Duodenal mucosa (tissue), 2 donors: ENCODE results near the gene TAX1BP1.

Experiments used
- H3K27ac ChIP-seq: one replicate; pipeline ENCODE4 v1.7.0; 2013; ENCODE audit warnings: low read depth, low read length
- H3K27me3 ChIP-seq, 2 donors: one replicate each; pipeline ENCODE4 v1.7.0; 2013; ENCODE audit warnings: low read length in 2 of 2, control low read depth in 1 of 2; ENCODE audit not compliant: insufficient read depth in 2 of 2, control insufficient read depth in 1 of 2
- H3K36me3 ChIP-seq, 2 donors: one replicate each; pipeline ENCODE4 v1.7.0; 2013; ENCODE audit warnings: low read length in 2 of 2, control low read depth in 1 of 2; ENCODE audit not compliant: insufficient read depth in 2 of 2, control insufficient read depth in 1 of 2
- H3K4me1 ChIP-seq, 2 donors: one replicate each; pipeline ENCODE4 v1.7.0; 2013; ENCODE audit warnings: low read length in 2 of 2, control low read depth in 1 of 2; ENCODE audit not compliant: insufficient read depth in 2 of 2, control insufficient read depth in 1 of 2
- H3K4me3 ChIP-seq, 2 donors: one replicate each; pipeline ENCODE4 v1.7.0; 2013; ENCODE audit warnings: low read length in 2 of 2, low read depth in 1 of 2
- H3K9ac ChIP-seq, 2 donors: one replicate each; pipeline ENCODE4 v1.7.0; 2013; ENCODE audit warnings: low read length in 2 of 2, low read depth in 1 of 2
- H3K9me3 ChIP-seq, 2 donors: one replicate each; pipeline ENCODE4 v1.7.0; 2013; ENCODE audit warnings: low read length in 2 of 2, control low read depth in 1 of 2; ENCODE audit not compliant: control insufficient read depth in 1 of 2

The TAX1BP1 gene

DNA sequence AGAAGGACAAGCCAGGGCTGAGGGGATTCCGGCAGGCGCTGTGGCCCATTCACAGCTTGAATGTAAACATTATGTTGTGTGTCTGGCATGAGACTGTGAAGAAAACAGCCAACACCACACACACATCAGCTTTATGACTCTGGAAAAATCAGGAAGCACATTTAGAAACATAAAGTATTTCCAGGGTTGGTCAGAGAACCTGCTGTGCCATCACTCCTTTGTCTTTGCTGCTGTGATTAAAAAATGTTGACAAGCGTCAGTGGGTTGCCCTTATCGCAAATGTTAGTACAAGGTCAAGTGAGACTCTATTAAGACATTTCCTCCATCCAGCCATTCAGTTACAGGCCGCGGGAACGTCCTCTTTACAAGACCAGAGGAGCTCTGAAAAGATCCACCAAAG, 95.4 kb downstream of the TAX1BP1 start:
- Histone ChIP-seq H3K4me3 (no peak overlapping the region), H3K4me1 (no peaks in the 10 kb centered on the region), H3K27me3 (no peaks in the 10 kb centered on the region), H3K27ac (no peak overlapping the region), H3K9ac (no peak overlapping the region), H3K36me3 (peaks cover 9 to 19% of the 10 kb centered on the region in 2 donors), H3K9me3 (no peaks in the 10 kb centered on the region)

DNA sequence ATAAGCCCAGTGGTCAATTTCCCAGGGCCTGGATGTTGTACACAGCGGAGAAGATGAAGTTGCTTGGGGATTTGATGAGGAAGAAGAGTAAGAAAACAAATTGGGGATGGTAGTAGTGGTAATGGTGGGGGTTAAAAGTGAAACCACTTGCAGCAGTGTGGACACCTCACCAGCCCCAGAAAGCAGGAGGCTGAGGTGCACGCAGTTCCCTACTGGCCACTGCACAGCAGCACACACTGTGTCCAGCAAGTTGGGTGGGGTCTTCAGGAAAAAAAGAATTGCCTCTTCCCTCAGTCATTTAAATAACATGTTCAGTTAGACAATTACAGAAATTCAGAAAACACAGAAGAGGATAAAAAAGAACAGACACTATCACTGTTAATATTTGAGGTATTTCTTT, 96.6 kb downstream of the TAX1BP1 start:
- Histone ChIP-seq H3K27me3 (no peaks in the 10 kb centered on the region), H3K4me1 (no peaks in the 10 kb centered on the region), H3K4me3 (no peak overlapping the region), H3K9ac (no peak overlapping the region), H3K36me3 (peaks cover 9 to 13% of the 10 kb centered on the region in 2 donors), H3K27ac (no peak overlapping the region), H3K9me3 (no peaks in the 10 kb centered on the region)

DNA sequence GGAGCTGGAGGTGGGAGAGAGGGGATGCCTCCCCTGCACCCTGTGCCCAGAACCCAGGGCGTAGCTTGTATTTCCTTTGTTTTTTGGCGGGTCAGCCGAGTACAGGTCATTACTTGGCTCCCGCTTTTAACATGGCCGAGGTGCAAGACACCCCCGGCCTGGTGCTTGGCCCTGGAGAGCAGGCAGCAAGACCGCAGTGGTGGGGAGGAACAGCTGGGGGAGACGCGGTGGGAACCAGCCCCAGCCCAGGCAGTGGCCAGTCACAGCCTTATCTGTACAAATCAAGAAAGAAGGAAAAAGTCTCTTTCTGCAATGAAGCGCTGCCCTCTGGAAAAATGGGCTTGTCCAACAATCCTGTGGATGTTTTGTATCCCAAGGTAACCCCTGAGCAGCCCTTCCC, 99.1 kb downstream of the TAX1BP1 start:
- Histone ChIP-seq H3K36me3 (no peaks in the 10 kb centered on the region), H3K9ac (no peak overlapping the region), H3K27me3 (no peaks in the 10 kb centered on the region), H3K4me3 (no peak overlapping the region), H3K4me1 (no peaks in the 10 kb centered on the region), H3K9me3 (no peaks in the 10 kb centered on the region), H3K27ac (no peak overlapping the region)

- no peaks in the 10 kb centered on the region for H3K4me1 ChIP-seq
- no peaks in the 10 kb centered on the region for H3K36me3 ChIP-seq
- H3K9me3 ChIP-seq, result no peaks in the 10 kb centered on the region
- no peak overlapping the region for H3K9ac ChIP-seq
- no peak overlapping the region for H3K4me3 ChIP-seq
- H3K27me3 ChIP-seq, result no peaks in the 10 kb centered on the region
- no peak overlapping the region for H3K27ac ChIP-seq
Measured at GRCh38 chr7:27840313-27840712, 100.4 kb downstream of the TAX1BP1 start.

DNA sequence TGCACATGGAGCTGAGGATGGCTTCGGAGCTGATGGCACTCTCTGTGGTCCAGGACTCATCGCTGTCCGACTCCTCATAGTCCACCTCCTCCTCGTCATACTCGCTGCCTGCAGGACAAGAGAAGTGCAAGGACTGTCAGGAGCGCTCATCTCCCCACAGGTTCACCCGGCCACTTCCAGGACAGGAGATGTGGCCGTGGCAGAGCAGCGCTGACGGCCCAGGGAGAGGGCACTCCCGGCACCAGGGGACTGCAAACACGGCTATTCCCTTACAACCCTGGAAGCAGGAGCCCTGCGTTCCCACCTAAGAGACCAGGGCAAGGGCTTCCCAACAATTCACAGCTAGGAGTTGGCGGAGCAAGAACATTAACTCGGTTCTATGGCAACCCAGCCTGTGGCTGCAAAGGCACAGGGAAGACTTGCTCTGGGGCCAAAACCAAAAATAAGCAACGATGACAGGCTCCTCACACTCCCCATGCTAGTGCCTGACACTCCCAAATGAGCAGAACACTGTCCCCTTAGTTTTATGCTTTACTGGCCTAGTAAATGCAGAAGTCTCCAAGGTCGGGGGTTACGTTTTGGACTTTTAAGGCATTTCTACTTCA, 100.9 kb downstream of the TAX1BP1 start:
- no peaks in the 10 kb centered on the region for H3K27me3 ChIP-seq
- H3K9me3 ChIP-seq, result no peaks in the 10 kb centered on the region
- no peaks in the 10 kb centered on the region for H3K4me1 ChIP-seq
- H3K36me3 ChIP-seq, result no peaks in the 10 kb centered on the region
- no peak overlapping the region for H3K9ac ChIP-seq
- H3K27ac ChIP-seq, result no peak overlapping the region
- H3K4me3 ChIP-seq, result no peak overlapping the region

DNA sequence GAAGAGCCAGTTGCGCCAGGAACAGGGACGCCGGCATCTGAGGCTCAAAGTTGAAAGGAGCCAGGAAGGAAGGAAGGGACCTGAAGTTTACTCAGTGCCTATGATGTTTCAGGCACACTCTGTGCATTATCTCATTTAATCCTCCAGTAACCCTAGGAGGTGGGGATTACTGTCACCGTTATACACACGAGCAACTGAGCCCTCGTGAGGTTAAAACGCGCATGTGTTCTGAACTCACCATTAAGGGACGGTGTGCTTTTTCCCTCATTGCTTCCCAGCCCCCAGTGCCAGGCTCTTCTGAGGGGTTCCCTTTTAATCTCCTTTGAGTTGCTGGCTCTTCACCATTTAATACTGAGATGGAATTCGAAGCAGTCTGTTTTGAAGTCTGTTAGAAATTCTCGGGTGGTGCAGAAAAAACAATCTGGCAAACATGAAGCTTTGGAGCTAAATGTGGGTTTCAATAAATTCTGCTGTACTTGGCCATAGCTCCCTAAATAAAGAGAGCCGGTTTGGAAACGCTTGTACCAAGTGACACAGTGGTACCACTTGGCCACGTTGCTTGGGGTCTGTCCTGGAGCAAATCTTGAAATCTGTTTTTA, 102.2 kb downstream of the TAX1BP1 start:
- Histone ChIP-seq H3K27me3 (no peaks in the 10 kb centered on the region), H3K4me3 (no peak overlapping the region), H3K4me1 (no peaks in the 10 kb centered on the region), H3K27ac (no peak overlapping the region), H3K36me3 (no peaks in the 10 kb centered on the region), H3K9me3 (no peaks in the 10 kb centered on the region), H3K9ac (no peak overlapping the region)

GRCh38 chr7:27842851-27843250, 102.9 kb downstream of the TAX1BP1 start:
- H3K27ac ChIP-seq, result no peak overlapping the region
- H3K4me3 ChIP-seq, result no peak overlapping the region
- no peaks in the 10 kb centered on the region for H3K4me1 ChIP-seq
- H3K27me3 ChIP-seq, result no peaks in the 10 kb centered on the region
- H3K9ac ChIP-seq, result no peak overlapping the region
- H3K36me3 ChIP-seq, result no peaks in the 10 kb centered on the region
- no peaks in the 10 kb centered on the region for H3K9me3 ChIP-seq

GRCh38 chr7:27843584-27844305, 103.8 kb downstream of the TAX1BP1 start:
- no peak overlapping the region for H3K27ac ChIP-seq
- H3K9ac ChIP-seq, result no peak overlapping the region
- no peaks in the 10 kb centered on the region for H3K9me3 ChIP-seq
- H3K36me3 ChIP-seq, result no peaks in the 10 kb centered on the region
- no peak overlapping the region for H3K4me3 ChIP-seq
- no peaks in the 10 kb centered on the region for H3K27me3 ChIP-seq
- H3K4me1 ChIP-seq, result no peaks in the 10 kb centered on the region

DNA sequence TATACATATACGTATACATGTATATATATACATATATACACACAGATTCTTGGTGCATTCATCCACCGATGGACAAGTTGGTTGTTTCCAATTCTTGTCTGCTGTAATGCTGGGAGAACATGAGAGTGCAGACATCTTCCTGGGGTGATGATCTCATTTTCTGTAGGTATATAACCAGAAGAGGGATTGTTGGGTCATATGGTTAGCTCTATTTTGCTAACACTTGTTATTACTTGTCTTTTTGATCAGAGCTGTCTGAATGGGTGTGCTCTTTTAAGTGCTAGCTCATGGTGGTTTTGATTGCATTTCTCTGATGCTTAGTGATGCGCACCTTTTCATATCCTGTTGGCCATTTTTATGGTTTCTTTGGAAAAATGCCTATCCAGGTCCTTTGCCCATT, 106.4 kb downstream of the TAX1BP1 start:
- no peak overlapping the region for H3K27ac ChIP-seq
- no peaks in the 10 kb centered on the region for H3K4me1 ChIP-seq
- no peaks in the 10 kb centered on the region for H3K36me3 ChIP-seq
- no peaks in the 10 kb centered on the region for H3K9me3 ChIP-seq
- H3K4me3 ChIP-seq, result no peak overlapping the region
- no peak overlapping the region for H3K9ac ChIP-seq
- no peaks in the 10 kb centered on the region for H3K27me3 ChIP-seq

DNA sequence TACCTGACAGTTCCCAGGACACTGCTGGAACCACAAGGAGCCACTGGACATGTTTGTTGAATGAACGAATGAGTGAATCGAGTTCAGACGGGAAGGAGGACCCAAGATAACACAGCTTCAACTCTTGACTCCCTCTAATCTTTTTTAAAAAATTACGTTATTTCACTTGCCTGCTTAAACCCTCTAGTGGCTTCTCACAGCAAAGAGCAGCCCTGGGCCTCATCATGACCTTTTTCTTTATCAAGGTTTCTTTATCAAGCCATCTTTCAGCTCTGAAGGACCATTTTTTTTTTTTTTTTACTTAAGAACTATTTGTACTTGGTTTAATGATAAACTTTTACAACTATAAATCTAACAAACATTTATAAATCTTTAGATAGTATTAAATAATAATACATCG, 110.6 kb downstream of the TAX1BP1 start:
- H3K27me3 ChIP-seq, result no peaks in the 10 kb centered on the region
- H3K36me3 ChIP-seq, result no peaks in the 10 kb centered on the region
- H3K4me3 ChIP-seq, result no peak overlapping the region
- H3K9me3 ChIP-seq, result no peaks in the 10 kb centered on the region
- H3K4me1 ChIP-seq, result no peaks in the 10 kb centered on the region
- H3K9ac ChIP-seq, result no peak overlapping the region
- H3K27ac ChIP-seq, result no peak overlapping the region
